ENCODE measurements around the gene CCL24. TPM values are rescaled to one million over a fixed set of nuclear protein-coding genes. Genes with fewer than 3 reads are reported as not detected.

The CCL24 gene
- total RNA-seq, 1 donor from 2014 or later = not detected

GRCh38 chr7:75817116-75817515 lies 3.5 kb upstream of the CCL24 start:
- H3K9me3 Mint-ChIP-seq = peaks cover 6% of the 10 kb centered on the region
- no peaks in the 10 kb centered on the region for H3K36me3 Mint-ChIP-seq (ENCODE audit: low read depth)
- DNase-seq (ENCODE audit: low read depth, low spot score) = no peak
- H3K4me1 Mint-ChIP-seq = no peaks in the 10 kb centered on the region
- TF ChIP-seq, protein P1, sequence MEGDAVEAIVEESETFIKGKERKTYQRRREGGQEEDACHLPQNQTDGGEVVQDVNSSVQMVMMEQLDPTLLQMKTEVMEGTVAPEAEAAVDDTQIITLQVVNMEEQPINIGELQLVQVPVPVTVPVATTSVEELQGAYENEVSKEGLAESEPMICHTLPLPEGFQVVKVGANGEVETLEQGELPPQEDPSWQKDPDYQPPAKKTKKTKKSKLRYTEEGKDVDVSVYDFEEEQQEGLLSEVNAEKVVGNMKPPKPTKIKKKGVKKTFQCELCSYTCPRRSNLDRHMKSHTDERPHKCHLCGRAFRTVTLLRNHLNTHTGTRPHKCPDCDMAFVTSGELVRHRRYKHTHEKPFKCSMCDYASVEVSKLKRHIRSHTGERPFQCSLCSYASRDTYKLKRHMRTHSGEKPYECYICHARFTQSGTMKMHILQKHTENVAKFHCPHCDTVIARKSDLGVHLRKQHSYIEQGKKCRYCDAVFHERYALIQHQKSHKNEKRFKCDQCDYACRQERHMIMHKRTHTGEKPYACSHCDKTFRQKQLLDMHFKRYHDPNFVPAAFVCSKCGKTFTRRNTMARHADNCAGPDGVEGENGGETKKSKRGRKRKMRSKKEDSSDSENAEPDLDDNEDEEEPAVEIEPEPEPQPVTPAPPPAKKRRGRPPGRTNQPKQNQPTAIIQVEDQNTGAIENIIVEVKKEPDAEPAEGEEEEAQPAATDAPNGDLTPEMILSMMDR (conservative IDR thresholded peaks at IDR 0.05) = no peak
- no peak overlapping the region for H3K4me3 Mint-ChIP-seq
- peaks cover 5% of the 10 kb centered on the region for H3K27me3 Mint-ChIP-seq (ENCODE audit: low read depth)
- H3K27ac Mint-ChIP-seq (ENCODE audit: unreplicated experiment) = no peak overlapping the region

GRCh38 chr7:75815418-75816064 lies 1.9 kb upstream of the CCL24 start:
- TF ChIP-seq, protein P1 (conservative IDR thresholded peaks at IDR 0.05) = no peak
- Mint-ChIP-seq H3K4me3 (no peak overlapping the region), H3K9me3 (no peaks in the 10 kb centered on the region), H3K36me3 (ENCODE audit: low read depth) (no peaks in the 10 kb centered on the region), H3K27me3 (ENCODE audit: low read depth) (peaks cover 2% of the 10 kb centered on the region), H3K4me1 (no peaks in the 10 kb centered on the region), H3K27ac (ENCODE audit: unreplicated experiment) (no peak overlapping the region)
- no peak for DNase-seq (ENCODE audit: low read depth, low spot score)

GRCh38 chr7:75814407-75814947 lies 871 bp upstream of the CCL24 start:
- DNase-seq (ENCODE audit: low read depth, low spot score) = no peak
- Mint-ChIP-seq H3K27ac (ENCODE audit: unreplicated experiment) (no peak overlapping the region), H3K27me3 (ENCODE audit: low read depth) (peaks cover 2% of the 10 kb centered on the region), H3K4me1 (no peaks in the 10 kb centered on the region), H3K9me3 (no peaks in the 10 kb centered on the region), H3K4me3 (no peak overlapping the region), H3K36me3 (ENCODE audit: low read depth) (no peaks in the 10 kb centered on the region)
- TF ChIP-seq, protein P1 (conservative IDR thresholded peaks at IDR 0.05) = no peak

DNA sequence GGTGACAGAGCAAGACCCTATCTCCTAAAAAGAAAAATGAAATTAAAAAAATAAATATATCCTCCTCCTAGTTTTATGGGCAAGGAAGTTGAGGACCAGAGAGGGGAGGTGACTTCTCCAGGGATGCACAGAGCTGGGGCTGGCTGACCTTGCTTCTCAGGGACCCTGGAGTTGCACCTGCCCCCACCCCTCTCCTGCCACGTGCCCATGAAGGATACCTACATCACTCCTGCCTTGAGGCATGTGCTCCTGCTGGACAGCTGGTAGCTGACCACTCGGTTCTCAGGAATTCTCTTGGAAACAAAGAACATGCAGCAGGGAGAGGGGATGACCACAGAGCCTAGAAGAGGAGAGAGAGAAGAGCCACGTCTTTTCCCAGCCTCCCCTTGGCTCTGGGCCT lies 522 bp downstream of the CCL24 start:
- no peaks in the 10 kb centered on the region for H3K9me3 Mint-ChIP-seq
- no peaks in the 10 kb centered on the region for H3K36me3 Mint-ChIP-seq (ENCODE audit: low read depth)
- no peak overlapping the region for H3K4me3 Mint-ChIP-seq
- DNase-seq (ENCODE audit: low read depth, low spot score) = no peak
- no peak overlapping the region for H3K27ac Mint-ChIP-seq (ENCODE audit: unreplicated experiment)
- TF ChIP-seq, protein P1 (conservative IDR thresholded peaks at IDR 0.05) = no peak
- no peaks in the 10 kb centered on the region for H3K4me1 Mint-ChIP-seq
- peaks cover 2% of the 10 kb centered on the region for H3K27me3 Mint-ChIP-seq (ENCODE audit: low read depth)

DNA sequence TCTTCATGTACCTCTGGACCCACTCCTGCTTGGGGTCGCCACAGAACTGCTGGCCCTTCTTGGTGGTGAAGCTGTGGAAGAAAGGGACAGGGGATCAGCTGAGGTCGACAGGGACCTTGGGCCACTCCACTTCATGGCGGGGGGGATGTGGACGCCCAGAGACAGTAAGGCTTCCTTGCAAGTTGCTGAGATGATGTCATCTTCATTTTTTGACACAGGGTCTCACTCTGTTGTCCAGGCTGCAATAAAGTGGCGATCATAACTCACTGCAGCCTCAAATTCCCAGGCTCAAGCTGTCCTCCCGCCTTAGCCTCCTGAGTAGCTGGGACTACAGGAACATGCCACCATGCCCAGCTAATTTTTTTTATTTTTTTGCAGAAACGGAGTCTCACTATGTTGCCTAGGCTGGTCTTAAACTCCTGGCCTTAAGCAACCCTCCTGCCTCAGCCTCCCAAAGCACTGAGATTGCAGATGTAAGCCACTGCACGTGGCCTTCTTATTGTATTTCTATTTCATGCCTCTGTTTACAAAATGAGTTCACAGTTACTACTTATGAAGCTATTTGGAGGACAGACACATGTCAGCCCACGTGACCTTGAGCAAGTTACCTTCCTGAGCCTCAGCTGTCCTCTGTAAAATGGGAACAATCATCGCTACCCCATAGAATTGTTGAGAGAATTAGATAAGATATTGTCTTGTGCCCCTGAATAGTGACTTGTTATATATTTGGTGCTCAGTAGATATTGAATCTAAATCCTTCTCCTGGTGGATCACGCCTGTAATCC lies 1.5 kb downstream of the CCL24 start:
- Mint-ChIP-seq H3K36me3 (ENCODE audit: low read depth) (no peaks in the 10 kb centered on the region), H3K9me3 (peaks cover 3% of the 10 kb centered on the region), H3K27me3 (ENCODE audit: low read depth) (peaks cover 2% of the 10 kb centered on the region), H3K4me3 (no peak overlapping the region), H3K4me1 (no peaks in the 10 kb centered on the region), H3K27ac (ENCODE audit: unreplicated experiment) (no peak overlapping the region)
- DNase-seq (ENCODE audit: low read depth, low spot score) = no peak
- TF ChIP-seq, protein P1 (conservative IDR thresholded peaks at IDR 0.05) = no peak
